Upper lobe of left lung (tissue), 4 donors: Measurements from ENCODE around the gene ANK3.

Experiments used
- CTCF ChIP-seq, 6 experiments: fragments of 450-650 bp in 4 of 6; fragments of 200-600 bp in 2 of 6; sonication (generic) in 2 of 6; IDR thresholded peaks; one replicate each; pipeline ENCODE4 v1.5.1; 2016 to 2019; ENCODE audit warnings: antibody characterized with exemption in 6 of 6
- POLR2A ChIP-seq, 4 donors: fragments of 450-650 bp; IDR thresholded peaks; one replicate each; pipeline ENCODE4 v1.5.1; 2016 to 2017; ENCODE audit warnings: antibody characterized with exemption in 4 of 4, mild to moderate bottlenecking in 2 of 4
- POLR2AphosphoS5 ChIP-seq, 2 donors: sonication (generic); formaldehyde crosslinking; IDR thresholded peaks; one replicate each; pipeline ENCODE4 v1.5.1; 2017; ENCODE audit warnings: antibody characterized with exemption in 2 of 2

GRCh38 chr10:60175441-60175971 lies 214.2 kb downstream of the ANK3 start:
- TF ChIP-seq POLR2A (IDR thresholded peaks at IDR 0.05): no peak
- TF ChIP-seq CTCF (IDR thresholded peaks at IDR 0.05): no peak
- no peak for TF ChIP-seq POLR2AphosphoS5 (IDR thresholded peaks at IDR 0.05)
